SH-SY5Y (cell line): ENCODE data around the gene WNK1.

Experiments used
- GATA2 ChIP-seq: IDR thresholded peaks from 2 replicates; pipeline ENCODE4 v1.6.1; 2011; ENCODE audit warnings: mild to moderate bottlenecking, low read depth, low read length
- GATA3 ChIP-seq: IDR thresholded peaks from 2 replicates; pipeline ENCODE4 v1.6.1; 2011; ENCODE audit warnings: low read depth, mild to moderate bottlenecking, low read length, moderate library complexity

DNA sequence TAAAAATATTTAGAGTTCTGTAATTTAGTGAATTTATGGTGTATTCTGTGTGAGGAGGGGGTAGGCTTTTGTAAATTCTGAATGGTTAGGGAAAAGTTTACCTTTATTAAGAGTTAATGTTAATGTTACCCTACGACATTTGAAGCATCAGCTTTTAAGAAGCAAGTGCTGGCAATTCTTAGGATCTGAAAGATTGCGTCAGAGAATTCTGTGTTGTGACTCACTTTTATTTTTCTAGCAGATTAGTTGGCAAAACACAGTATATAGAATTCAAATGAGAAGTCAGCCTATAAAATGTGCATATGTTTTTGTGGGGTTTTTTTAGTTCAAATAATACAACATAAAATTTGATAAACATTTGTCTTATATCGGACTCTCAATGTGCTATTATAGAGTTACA, 99.5 kb downstream of the WNK1 start:
- TF ChIP-seq GATA2, result no peak
- no peak for TF ChIP-seq GATA3
